Astrocyte of the cerebellum (primary cell): ENCODE results near the gene HNRNPCL2.
"Not testable (repeated sequence)": the region's sequence is repeated elsewhere in the genome, so short reads cannot be mapped to it uniquely, and the experiment has no call there.

Experiments
- DNase-seq: peaks from one replicate; pipeline ENCODE4 v3.0.0-alpha.2; 2011; ENCODE audit warnings: low read depth
- H3K4me3 ChIP-seq: 2 replicates; pipeline ENCODE4 v1.5.1; 2011; ENCODE audit warnings: mild to moderate bottlenecking, low read depth, low read length, moderate library complexity
- in situ Hi-C: cut with HindIII; loops from 2 replicates; pipeline ENCODE4 v1.10.0; 2017; ENCODE audit warnings: low sequenced_read_pairs

The HNRNPCL2 gene

DNA sequence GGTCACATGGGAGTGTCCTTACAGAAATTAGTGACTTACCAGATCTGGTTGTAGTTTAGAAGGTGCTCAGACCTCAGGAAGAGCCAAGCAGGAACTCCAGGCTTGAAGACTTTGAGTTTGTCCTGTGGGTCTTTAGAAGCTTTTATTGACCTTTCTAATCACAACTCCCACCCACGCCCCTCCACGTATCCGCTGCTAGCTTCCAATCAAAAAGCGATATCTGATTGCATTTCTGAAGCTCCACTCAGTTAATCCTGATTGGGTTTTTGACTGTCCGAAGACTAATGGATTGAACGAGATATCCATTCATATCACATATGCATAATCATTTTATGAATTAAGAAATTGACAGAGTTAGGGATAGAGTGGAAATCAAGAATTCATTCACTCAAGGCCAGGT is at the start of gene HNRNPCL2:
TSS of gene HNRNPCL2 (minus strand) at position 101 of the 400 bp plus-strand sequence. CDS start 454 bp downstream, outside the sequence.
- in situ Hi-C loops, result not testable (repeated sequence)

DNA sequence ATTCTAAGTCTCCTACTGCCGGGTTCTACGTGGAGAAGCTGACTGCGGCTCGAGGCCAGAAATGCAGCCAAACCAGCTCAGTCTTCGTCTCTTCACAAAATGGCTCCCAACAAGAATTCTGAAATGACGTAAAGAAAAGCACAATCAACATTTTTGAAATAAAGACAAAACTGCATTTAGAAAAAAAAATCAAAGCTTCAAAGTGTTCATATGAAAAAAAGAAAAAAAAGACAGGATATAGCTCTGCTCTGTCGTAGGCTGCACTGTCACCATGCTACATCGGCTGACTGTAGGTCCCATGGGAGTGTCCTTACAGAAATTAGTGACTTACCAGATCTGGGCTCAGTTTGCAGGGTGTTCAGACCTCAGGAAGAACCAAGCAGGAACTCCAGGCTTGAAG is 48.9 kb upstream of the HNRNPCL2 start, which contains the start of gene HNRNPCL4:
TSS of gene HNRNPCL4 (minus strand) at position 101 of the 400 bp plus-strand sequence. CDS start 164 bp downstream, outside the sequence.
- H3K4me3 ChIP-seq, DNase-seq, in situ Hi-C loops: not testable (repeated sequence)

More for the DNA sequence above, at the start of gene HNRNPCL2:
- DNase-seq, H3K4me3 ChIP-seq: not testable (repeated sequence)

- DNase-seq, H3K4me3 ChIP-seq, in situ Hi-C loops: not testable (repeated sequence)
These were observed 39.3 kb upstream of the HNRNPCL2 start, which contains the start of gene PRAMEF26 for GRCh38 chr1:13155909-13156308. Gene PRAMEF26 (minus strand): TSS chr1:13156009. CDS start chr1:13153095, 2,914 bp downstream.

DNA sequence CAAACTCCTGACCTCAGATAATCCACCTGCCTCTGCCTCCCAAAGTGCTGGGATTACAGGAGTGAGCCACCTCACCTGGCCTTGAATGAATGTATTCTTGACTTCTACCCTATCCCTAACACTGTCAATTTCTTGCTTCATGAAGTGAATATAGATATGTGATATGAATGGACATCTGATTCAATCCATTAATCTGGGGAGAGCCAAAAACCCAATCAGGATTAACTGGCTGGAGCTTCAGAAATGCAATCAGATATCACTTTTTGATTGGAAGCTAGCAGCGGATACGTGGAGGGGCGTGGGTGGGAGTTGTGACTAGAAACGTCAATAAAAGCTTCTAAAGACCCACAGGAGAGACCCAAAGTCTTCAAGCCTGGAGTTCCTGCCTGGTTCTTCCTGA is 46.2 kb downstream of the HNRNPCL2 start, which contains the start of gene PRAMEF25:
TSS of gene PRAMEF25 (plus strand) at position 301 of the 400 bp plus-strand sequence. CDS start 2,920 bp downstream, outside the sequence.
- in situ Hi-C loops, H3K4me3 ChIP-seq: not testable (repeated sequence)

More for the DNA sequence above, 46.2 kb downstream of the HNRNPCL2 start, which contains the start of gene PRAMEF25:
- not testable (repeated sequence) for DNase-seq
